Activated CD8-positive, alpha-beta T cell treated with anti-CD3 and anti-CD28 coated beads for 36 hours (primary cell): ENCODE measurements around the gene KCND3. TPM values are rescaled to one million over a fixed set of nuclear protein-coding genes. Genes with fewer than 3 reads are reported as not detected.

Source experiments
- ATAC-seq: fragments of 200-7000 bp; cut with Tn5 transposase; one replicate; pipeline ENCODE4 v1.10.0; 2021; ENCODE audit warnings: mild to moderate bottlenecking, moderate library complexity
- CTCF ChIA-PET: fragments of 350-600 bp; sonication (Branson Sonifier 250); formaldehyde crosslinking; loops from one replicate; lab custom pipeline; 2021; ENCODE audit warnings: antibody characterized with exemption; lab: Charles Lee
- POLR2A ChIA-PET: fragments of 350-600 bp; sonication (Branson Sonifier 250); formaldehyde crosslinking; loops from one replicate; lab custom pipeline; 2021; ENCODE audit warnings: antibody characterized with exemption; lab: Charles Lee
- DNase-seq: peaks from one replicate; pipeline ENCODE4 v3.0.0-alpha.2; 2020
- H3K27ac Mint-ChIP-seq: one replicate; pipeline ENCODE4 v1.8.0; 2021; ENCODE audit warnings: mild to moderate bottlenecking, mixed read lengths
- H3K27me3 Mint-ChIP-seq: one replicate; pipeline ENCODE4 v1.8.0; 2021; ENCODE audit warnings: mixed read lengths
- H3K36me3 Mint-ChIP-seq: one replicate; pipeline ENCODE4 v1.8.0; 2021; ENCODE audit warnings: low read depth, mixed read lengths
- H3K4me1 Mint-ChIP-seq: one replicate; pipeline ENCODE4 v1.8.0; 2021; ENCODE audit warnings: low read depth, mixed read lengths
- H3K4me3 Mint-ChIP-seq: one replicate; pipeline ENCODE4 v1.8.0; 2021; ENCODE audit warnings: mild to moderate bottlenecking, moderate library complexity, mixed read lengths
- H3K9me3 Mint-ChIP-seq: one replicate; pipeline ENCODE4 v1.8.0; 2021; ENCODE audit warnings: mixed read lengths
- intact Hi-C: fragments of 100-400 bp; cut with micrococcal nuclease; formaldehyde crosslinking; loops from one replicate; pipeline ENCODE4 v1.10.0; 2022
- total RNA-seq, 2 experiments: library from RNA; stranded (reverse); gene quantifications; one replicate each; pipeline ENCODE4 v1.2.3, GENCODE V29; 2021
- TF ChIP-seq, protein P1 (sequence below): fragments of 200-600 bp; IDR thresholded peaks from one replicate; pipeline ENCODE4 v1.8.0; 2022; ENCODE audit warnings: antibody characterized with exemption, mild to moderate bottlenecking

KCND3 gene
- total RNA-seq, 2 experiments from 2014 or later: not detected

DNA sequence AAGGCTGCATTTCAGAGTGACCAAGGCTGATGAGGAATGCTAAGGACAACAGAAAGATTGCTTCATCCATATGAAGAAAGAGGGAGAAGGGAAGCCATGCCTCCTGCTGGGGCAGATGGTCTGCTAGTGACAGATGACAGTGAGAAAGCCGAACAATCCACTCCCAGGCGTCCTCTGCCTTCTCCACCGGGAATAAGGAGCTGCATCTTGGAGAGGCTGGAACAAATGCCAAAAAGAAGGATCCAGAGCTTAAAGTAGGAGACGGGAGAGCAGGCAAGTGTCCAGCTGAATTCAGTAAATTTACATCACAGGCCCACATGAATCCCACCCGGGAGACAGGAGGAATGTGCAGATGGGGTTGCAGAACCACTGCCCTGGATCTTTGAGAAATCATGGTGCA is 200.3 kb downstream of the KCND3 start:
- Mint-ChIP-seq H3K27ac (no peak overlapping the region), H3K9me3 (no peaks in the 10 kb centered on the region), H3K4me1 (no peaks in the 10 kb centered on the region), H3K27me3 (peaks cover 7% of the 10 kb centered on the region), H3K4me3 (no peak overlapping the region), H3K36me3 (no peaks in the 10 kb centered on the region)
- TF ChIP-seq, protein P1, sequence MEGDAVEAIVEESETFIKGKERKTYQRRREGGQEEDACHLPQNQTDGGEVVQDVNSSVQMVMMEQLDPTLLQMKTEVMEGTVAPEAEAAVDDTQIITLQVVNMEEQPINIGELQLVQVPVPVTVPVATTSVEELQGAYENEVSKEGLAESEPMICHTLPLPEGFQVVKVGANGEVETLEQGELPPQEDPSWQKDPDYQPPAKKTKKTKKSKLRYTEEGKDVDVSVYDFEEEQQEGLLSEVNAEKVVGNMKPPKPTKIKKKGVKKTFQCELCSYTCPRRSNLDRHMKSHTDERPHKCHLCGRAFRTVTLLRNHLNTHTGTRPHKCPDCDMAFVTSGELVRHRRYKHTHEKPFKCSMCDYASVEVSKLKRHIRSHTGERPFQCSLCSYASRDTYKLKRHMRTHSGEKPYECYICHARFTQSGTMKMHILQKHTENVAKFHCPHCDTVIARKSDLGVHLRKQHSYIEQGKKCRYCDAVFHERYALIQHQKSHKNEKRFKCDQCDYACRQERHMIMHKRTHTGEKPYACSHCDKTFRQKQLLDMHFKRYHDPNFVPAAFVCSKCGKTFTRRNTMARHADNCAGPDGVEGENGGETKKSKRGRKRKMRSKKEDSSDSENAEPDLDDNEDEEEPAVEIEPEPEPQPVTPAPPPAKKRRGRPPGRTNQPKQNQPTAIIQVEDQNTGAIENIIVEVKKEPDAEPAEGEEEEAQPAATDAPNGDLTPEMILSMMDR: no peak
- CTCF ChIA-PET: no interaction called here
- ATAC-seq: no peak
- intact Hi-C loops: no loop called here
- POLR2A ChIA-PET: no interaction called here
- DNase-seq: no peak

DNA sequence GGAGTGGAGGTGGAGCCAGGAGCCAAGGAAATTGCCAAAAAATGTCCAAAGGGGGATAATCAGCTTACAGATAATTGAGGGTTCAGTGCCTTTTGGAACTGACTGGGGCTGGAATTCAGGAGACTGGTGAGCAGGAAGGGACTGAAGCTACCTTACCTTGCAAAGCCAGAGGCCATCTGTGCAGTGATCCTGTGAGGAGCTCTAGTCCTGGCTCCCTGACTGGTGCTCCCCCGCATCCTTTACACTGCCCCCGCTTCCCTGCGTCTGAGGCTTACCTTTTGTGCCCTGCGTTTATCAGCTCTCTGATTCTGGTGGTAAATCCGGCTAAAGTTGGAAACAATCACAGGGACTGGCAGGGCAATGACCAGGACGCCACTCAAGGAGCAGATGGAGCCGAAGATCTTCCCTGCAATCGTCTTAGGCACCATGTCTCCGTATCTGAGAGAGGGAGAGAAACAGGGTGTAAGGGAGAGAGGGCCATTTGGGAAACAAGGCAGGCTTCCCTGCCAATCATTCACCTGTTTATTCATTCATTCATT is 202.7 kb downstream of the KCND3 start:
- DNase-seq (no peak), ATAC-seq (no peak)
- Mint-ChIP-seq H3K36me3 (no peaks in the 10 kb centered on the region), H3K27ac (no peak overlapping the region), H3K9me3 (no peaks in the 10 kb centered on the region), H3K27me3 (peaks cover 3% of the 10 kb centered on the region), H3K4me1 (no peaks in the 10 kb centered on the region), H3K4me3 (no peak overlapping the region)
- CTCF ChIA-PET: no interaction called here
- POLR2A ChIA-PET: no interaction called here
- TF ChIP-seq, protein P1: no peak
- intact Hi-C loops: no loop called here

DNA sequence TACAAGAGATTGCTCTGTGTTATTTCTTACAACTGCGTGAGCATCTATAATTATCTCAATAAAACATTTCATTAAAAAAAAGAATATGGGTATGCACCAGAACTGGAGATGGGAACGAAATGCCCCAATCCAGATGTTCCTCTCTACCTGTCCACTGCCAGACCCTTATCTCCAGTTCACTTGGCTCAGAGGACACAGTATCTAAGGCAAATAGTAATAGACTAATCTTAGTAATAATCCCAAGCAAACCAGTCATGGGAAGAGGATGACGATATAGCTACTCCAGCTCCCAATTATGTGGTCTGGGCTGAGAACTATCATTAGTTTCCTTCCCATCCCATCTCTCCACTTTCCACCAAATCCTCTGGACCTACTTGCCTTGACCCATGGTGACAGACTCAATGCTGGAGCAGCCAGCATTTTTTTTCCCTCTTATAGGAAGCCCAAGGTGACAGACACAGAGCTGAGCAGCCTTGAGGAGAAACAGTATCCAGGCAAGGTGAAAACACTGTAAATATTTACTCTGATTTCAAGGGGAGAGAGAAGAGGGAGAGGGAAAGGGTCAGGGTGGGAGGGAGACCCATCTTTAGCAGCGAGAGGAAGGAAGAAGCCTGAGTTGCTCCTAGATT is 205.1 kb downstream of the KCND3 start:
- H3K27me3 Mint-ChIP-seq: no peaks in the 10 kb centered on the region
- no peak overlapping the region for H3K27ac Mint-ChIP-seq
- DNase-seq (no peak), ATAC-seq (no peak)
- intact Hi-C loops: no loop called here
- no peaks in the 10 kb centered on the region for H3K9me3 Mint-ChIP-seq
- no peaks in the 10 kb centered on the region for H3K36me3 Mint-ChIP-seq
- no peak overlapping the region for H3K4me3 Mint-ChIP-seq
- POLR2A ChIA-PET: no interaction called here
- TF ChIP-seq, protein P1: no peak
- no peaks in the 10 kb centered on the region for H3K4me1 Mint-ChIP-seq
- CTCF ChIA-PET: interaction anchor here (0.8 kb wide), 1 partner anchor 15 kb away, joined by 4 read pairs; no protein-coding TSS in a partner anchor

DNA sequence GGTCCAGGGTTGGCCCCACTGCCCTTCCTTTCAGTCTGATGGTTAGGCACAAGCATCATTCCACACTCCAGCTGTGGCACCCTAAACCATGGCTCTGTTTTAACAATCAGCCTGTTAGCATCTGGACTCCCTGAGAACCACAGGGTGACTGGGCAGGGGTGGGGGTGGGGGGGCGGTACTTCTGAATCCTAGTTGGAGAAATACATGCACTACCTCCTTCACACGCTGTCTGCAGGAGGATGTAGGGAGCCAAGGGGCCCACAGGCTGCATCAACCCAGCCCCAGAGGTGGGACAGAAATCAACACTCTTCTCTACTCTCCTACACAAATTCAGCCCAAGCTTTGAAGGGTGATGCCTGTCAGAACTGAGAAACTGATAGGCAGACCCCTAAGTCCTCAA is 209.9 kb downstream of the KCND3 start:
- no peak for DNase-seq
- H3K4me1 Mint-ChIP-seq: no peaks in the 10 kb centered on the region
- CTCF ChIA-PET: no interaction called here
- POLR2A ChIA-PET: no interaction called here
- intact Hi-C loops: no loop called here
- H3K4me3 Mint-ChIP-seq: no peak overlapping the region
- no peak for ATAC-seq
- no peaks in the 10 kb centered on the region for H3K9me3 Mint-ChIP-seq
- TF ChIP-seq, protein P1: no peak
- H3K36me3 Mint-ChIP-seq: no peaks in the 10 kb centered on the region
- H3K27me3 Mint-ChIP-seq: no peaks in the 10 kb centered on the region
- H3K27ac Mint-ChIP-seq: no peak overlapping the region

DNA sequence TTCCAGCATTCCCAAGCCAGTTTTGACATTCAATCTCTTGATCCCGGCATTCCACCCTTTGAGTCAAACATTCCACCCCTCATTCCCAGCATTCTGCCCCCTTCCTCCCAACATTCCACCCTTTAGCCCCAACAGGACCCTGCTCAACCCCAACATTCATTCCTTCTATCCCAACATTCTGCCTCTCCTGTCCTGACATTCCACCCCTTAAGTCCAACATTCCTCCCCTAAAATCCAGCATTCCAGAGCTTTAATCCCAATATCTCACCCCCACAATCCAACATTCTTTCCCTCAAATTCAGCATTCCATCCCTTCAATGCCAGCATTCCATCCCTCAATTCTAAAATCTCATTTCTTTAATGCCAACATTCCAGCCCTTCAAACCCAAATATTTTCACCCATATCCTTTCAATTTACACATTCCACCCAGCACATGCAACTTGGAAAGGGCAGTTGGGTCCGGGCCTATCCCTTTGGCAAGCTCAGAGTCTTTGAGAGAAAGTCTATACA is 210.9 kb downstream of the KCND3 start:
- intact Hi-C loops: no loop called here
- Mint-ChIP-seq H3K36me3 (no peaks in the 10 kb centered on the region), H3K27ac (no peak overlapping the region), H3K27me3 (no peaks in the 10 kb centered on the region), H3K4me3 (no peak overlapping the region), H3K4me1 (no peaks in the 10 kb centered on the region), H3K9me3 (no peaks in the 10 kb centered on the region)
- POLR2A ChIA-PET: no interaction called here
- ATAC-seq (no peak), DNase-seq (no peak)
- TF ChIP-seq, protein P1: no peak
- CTCF ChIA-PET: interaction anchor here (0.6 kb wide), 1 partner anchor 9 kb away, joined by 4 read pairs; no protein-coding TSS in a partner anchor
